ENCODE data around the gene PACRGL. TPM values are rescaled to one million over a fixed set of nuclear protein-coding genes. Genes with fewer than 3 reads are reported as not detected.
"Not testable (repeated sequence)": the region's sequence is repeated elsewhere in the genome, so short reads cannot be mapped to it uniquely, and the experiment has no call there.

The PACRGL gene
- total and polyA plus RNA-seq, 10 of the 15 experiments (the other 5 are each of a cell fraction or from before 2014, with no cell fraction given), result 1.7 to 17.2 (median 7.3) TPM

DNA sequence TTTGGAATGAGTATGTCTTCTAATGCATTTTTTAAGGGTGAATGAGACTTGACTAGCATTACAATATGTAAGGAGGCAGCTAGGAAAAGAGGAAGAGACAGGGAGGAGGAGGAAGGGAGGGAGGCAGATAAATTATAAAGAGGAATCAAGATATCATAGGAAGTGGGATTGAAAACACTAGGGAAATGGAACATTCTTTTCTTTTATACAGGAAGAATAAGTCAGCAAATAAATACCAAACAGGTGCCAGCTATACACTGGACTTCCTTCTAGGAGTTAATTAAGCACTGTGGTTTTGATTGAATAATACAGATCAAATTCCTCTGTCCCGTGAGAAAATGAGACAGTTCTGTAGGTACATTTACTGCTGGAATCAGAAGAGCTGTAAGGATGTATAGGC lies 78.6 kb downstream of the PACRGL start:
- POLR2A ChIA-PET, result no interaction called here

DNA sequence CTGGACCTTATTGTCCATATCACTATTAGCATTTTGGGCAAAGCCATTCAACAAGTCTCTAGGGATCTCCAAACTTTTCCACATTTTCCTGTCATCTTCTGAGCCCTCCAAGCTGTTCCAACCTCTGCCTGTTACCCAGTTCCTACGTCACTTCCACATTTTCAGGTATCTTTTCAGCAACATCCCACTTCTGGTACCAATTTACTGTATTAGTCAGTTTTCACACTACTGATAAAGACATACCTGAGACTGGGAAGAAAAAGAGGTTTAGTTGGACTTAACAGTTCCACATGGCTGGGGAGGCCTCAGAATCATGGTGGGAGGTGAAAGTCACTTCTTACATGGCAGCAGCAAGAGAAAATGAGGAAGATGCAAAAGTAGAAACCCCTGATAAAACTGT lies 82.9 kb downstream of the PACRGL start:
- H3K27me3 ChIP-seq (replicated peaks in 1 of 2; ENCODE audit: control insufficient read depth in 2 of 2, insufficient read depth in 2 of 2, low read length in 1 of 2); H3K27ac ChIP-seq (ENCODE audit: control insufficient read depth, insufficient read depth); H4K20me1 ChIP-seq (ENCODE audit: control insufficient read depth, insufficient read depth); ATAC-seq; POLR2A ChIA-PET; H3K36me3 ChIP-seq (ENCODE audit: control insufficient read depth in 2 of 2, insufficient read depth in 2 of 2, low read length in 1 of 2); H2AFZ ChIP-seq (ENCODE audit: control insufficient read depth, low read depth, low read length); BruUV-seq (replicated peaks); H3K4me1 ChIP-seq (ENCODE audit: control insufficient read depth, insufficient read depth, low read length); H3K79me2 ChIP-seq (ENCODE audit: control insufficient read depth, insufficient read depth, low read length); RAD21 ChIA-PET (ENCODE audit: unreplicated experiment); DNase-seq (ENCODE audit: low read depth, low spot score); H3K9me3 ChIP-seq (replicated peaks; ENCODE audit: control insufficient read depth, insufficient read depth, low read length); H3K4me3 ChIP-seq; FAIRE-seq; H3K4me2 ChIP-seq (ENCODE audit: control insufficient read depth, insufficient read depth); intact Hi-C loops (cut with micrococcal nuclease; ENCODE audit: unreplicated experiment); in situ Hi-C loops (cut with MboI); H3K9ac ChIP-seq (ENCODE audit: control insufficient read depth, insufficient read depth, low read length): not testable (repeated sequence)
- WGBS (ENCODE audit: insufficient coverage, insufficient replicate concordance, low lambda C conversion rate, missing lambda C conversion rate), result 0% methylated on average over 1 of the region's 1 CpG
- ChIA-PET CTCF (interaction anchor here (3.2 kb wide), 1 partner anchor 9 kb away, joined by 14 read pairs; no protein-coding TSS in a partner anchor), SMC1A (ENCODE audit: uncharacterized antibody, unreplicated experiment) (interaction anchor here (3.0 kb wide), 1 partner anchor 10 kb away, joined by 9 read pairs; no protein-coding TSS in a partner anchor)

More for the DNA sequence above, 78.6 kb downstream of the PACRGL start:
- 13% methylated on average over 1 of the region's 1 CpG for WGBS (ENCODE audit: insufficient coverage, insufficient replicate concordance, low lambda C conversion rate, missing lambda C conversion rate)
- no peak overlapping the region for H3K4me3 ChIP-seq
- no peak for DNase-seq (ENCODE audit: low read depth, low spot score)
- ATAC-seq, result no peak
- TF ChIP-seq LARP7 (IDR thresholded peaks at IDR 0.05) (no peak), ZNF384 (IDR thresholded peaks at IDR 0.05; ENCODE audit: borderline replicate concordance, low read depth, low read length) (no peak), POLR2A (IDR thresholded peaks at IDR 0.05; ENCODE audit: low read depth, low read length) (no peak), GABPA (IDR thresholded peaks at IDR 0.05; ENCODE audit: low read depth) (no peak), ZNF24 (IDR thresholded peaks at IDR 0.05) (no peak), SMC3 (IDR thresholded peaks at IDR 0.05; ENCODE audit: borderline replicate concordance, low read length) (no peak), RAD21 (IDR thresholded peaks at IDR 0.05; ENCODE audit: insufficient read depth, low read depth, low read length) (no peak), HCFC1 (IDR thresholded peaks at IDR 0.05; ENCODE audit: low read length) (no peak), SIX5 (IDR thresholded peaks at IDR 0.05; ENCODE audit: low read depth, low read length, severe bottlenecking) (no peak)
- TF ChIP-seq, protein P1, sequence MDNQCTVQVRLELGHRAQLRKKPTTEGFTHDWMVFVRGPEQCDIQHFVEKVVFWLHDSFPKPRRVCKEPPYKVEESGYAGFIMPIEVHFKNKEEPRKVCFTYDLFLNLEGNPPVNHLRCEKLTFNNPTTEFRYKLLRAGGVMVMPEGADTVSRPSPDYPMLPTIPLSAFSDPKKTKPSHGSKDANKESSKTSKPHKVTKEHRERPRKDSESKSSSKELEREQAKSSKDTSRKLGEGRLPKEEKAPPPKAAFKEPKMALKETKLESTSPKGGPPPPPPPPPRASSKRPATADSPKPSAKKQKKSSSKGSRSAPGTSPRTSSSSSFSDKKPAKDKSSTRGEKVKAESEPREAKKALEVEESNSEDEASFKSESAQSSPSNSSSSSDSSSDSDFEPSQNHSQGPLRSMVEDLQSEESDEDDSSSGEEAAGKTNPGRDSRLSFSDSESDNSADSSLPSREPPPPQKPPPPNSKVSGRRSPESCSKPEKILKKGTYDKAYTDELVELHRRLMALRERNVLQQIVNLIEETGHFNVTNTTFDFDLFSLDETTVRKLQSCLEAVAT (IDR thresholded peaks at IDR 0.05), result no peak
- no peaks in the 10 kb centered on the region; the same call in 2 of the 3 replicates for H3K9me3 ChIP-seq (replicated peaks; ENCODE audit: control insufficient read depth, insufficient read depth, low read length)
- intact Hi-C loops (cut with micrococcal nuclease; ENCODE audit: unreplicated experiment), result no loop called here
- H3K27me3 ChIP-seq (replicated peaks in 1 of 2; ENCODE audit: control insufficient read depth in 2 of 2, insufficient read depth in 2 of 2, low read length in 1 of 2), result no peaks in the 10 kb centered on the region
- H2AFZ ChIP-seq (ENCODE audit: control insufficient read depth, low read depth, low read length), result no peak overlapping the region
- no peak overlapping the region for H3K9ac ChIP-seq (ENCODE audit: control insufficient read depth, insufficient read depth, low read length)
- no peaks in the 10 kb centered on the region for H4K20me1 ChIP-seq (ENCODE audit: control insufficient read depth, insufficient read depth)
- CTCF ChIA-PET, result no interaction called here
- no TSS peak for BruUV-seq (replicated peaks)
- H3K4me1 ChIP-seq (ENCODE audit: control insufficient read depth, insufficient read depth, low read length), result no peaks in the 10 kb centered on the region
- FAIRE-seq, result no peak
- in situ Hi-C loops (cut with MboI), result loop anchor here (10.0 kb wide), 1 partner anchor 986 kb away; no protein-coding TSS in a partner anchor
- no peak overlapping the region for H3K27ac ChIP-seq (ENCODE audit: control insufficient read depth, insufficient read depth)
- SMC1A ChIA-PET (ENCODE audit: uncharacterized antibody, unreplicated experiment), result no interaction called here
- no peak overlapping the region for H3K4me2 ChIP-seq (ENCODE audit: control insufficient read depth, insufficient read depth)
- RAD21 ChIA-PET (ENCODE audit: unreplicated experiment), result no interaction called here
- no peaks in the 10 kb centered on the region for H3K79me2 ChIP-seq (ENCODE audit: control insufficient read depth, insufficient read depth, low read length)
- H3K36me3 ChIP-seq (ENCODE audit: control insufficient read depth in 2 of 2, insufficient read depth in 2 of 2, low read length in 1 of 2), result no peaks in the 10 kb centered on the region
